ENCODE results near the gene SAFB.

DNA sequence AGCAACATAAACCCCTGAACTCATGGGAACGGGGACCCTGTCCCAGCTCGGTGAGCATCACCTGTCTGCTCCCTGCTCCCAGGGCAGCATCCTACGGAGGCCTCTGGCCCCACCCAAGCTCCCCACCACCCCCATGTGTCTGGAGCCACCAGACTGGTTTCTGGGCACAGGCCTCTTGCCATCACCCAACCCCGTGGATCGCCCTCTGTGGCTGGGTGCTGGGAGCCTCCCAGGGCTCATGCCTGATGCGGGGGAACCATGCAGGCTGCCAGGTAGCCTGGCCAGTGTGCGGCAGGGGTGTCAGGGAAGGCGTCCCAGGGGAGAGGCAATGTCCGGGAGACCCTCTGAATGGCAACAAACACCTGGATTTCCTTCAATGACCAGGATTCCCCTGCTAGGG is 54.7 kb downstream of the SAFB start:
- TF ChIP-seq, protein P1, sequence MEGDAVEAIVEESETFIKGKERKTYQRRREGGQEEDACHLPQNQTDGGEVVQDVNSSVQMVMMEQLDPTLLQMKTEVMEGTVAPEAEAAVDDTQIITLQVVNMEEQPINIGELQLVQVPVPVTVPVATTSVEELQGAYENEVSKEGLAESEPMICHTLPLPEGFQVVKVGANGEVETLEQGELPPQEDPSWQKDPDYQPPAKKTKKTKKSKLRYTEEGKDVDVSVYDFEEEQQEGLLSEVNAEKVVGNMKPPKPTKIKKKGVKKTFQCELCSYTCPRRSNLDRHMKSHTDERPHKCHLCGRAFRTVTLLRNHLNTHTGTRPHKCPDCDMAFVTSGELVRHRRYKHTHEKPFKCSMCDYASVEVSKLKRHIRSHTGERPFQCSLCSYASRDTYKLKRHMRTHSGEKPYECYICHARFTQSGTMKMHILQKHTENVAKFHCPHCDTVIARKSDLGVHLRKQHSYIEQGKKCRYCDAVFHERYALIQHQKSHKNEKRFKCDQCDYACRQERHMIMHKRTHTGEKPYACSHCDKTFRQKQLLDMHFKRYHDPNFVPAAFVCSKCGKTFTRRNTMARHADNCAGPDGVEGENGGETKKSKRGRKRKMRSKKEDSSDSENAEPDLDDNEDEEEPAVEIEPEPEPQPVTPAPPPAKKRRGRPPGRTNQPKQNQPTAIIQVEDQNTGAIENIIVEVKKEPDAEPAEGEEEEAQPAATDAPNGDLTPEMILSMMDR (conservative IDR thresholded peaks at IDR 0.05; ENCODE audit: low read depth, low read length) = no peak
- no peak for TF ChIP-seq EZH2 (IDR thresholded peaks at IDR 0.05; ENCODE audit: borderline replicate concordance, low read depth, low read length, poor library complexity, severe bottlenecking)

All from A673 (cell line).